GM12878 (cell line): ENCODE data around the gene SNAI3. TPM values are rescaled to one million over a fixed set of nuclear protein-coding genes. Genes with fewer than 3 reads are reported as not detected.

Experiments
- ATAC-seq: fragments of 200-7000 bp; cut with Tn5 transposase; 3 replicates; pipeline ENCODE4 v1.9.1; 2020; ENCODE audit warnings: mild to moderate bottlenecking, moderate library complexity
- BruUV-seq: library from RNA; stranded (reverse); fragments of 400-500 nt; replicated peaks from 2 replicates; lab custom pipeline; 2021; lab: Mats Ljungman, UMichigan
- CTCF ChIA-PET: fragments of 300-600 bp; sonication (Branson Sonifier 250); formaldehyde crosslinking; extraction: SDS; loops from one replicate; lab custom pipeline; 2021; ENCODE audit warnings: inconsistent platforms; lab: Yijun Ruan, JAX
- POLR2A ChIA-PET: fragments of 350-600 bp; formaldehyde crosslinking; extraction: SDS; loops from one replicate; lab custom pipeline; 2021; ENCODE audit warnings: inconsistent platforms; lab: Charles Lee
- RAD21 ChIA-PET: fragments of 300-600 bp; sonication (Branson Sonifier 250); formaldehyde crosslinking; loops from one replicate; lab custom pipeline; 2023; ENCODE audit warnings: antibody characterized with exemption; ENCODE audit not compliant: unreplicated experiment; lab: Charles Lee
- SMC1A ChIA-PET: fragments of 300-600 bp; sonication (Branson Sonifier 250); formaldehyde crosslinking; loops from one replicate; lab custom pipeline; 2023; ENCODE audit not compliant: unreplicated experiment, uncharacterized antibody; lab: Charles Lee
- DNase-seq: peaks from one replicate; pipeline ENCODE4 v3.0.0-alpha.2; 2011; ENCODE audit warnings: low read depth, low spot score
- FAIRE-seq: peaks from 3 replicates; lab custom pipeline; 2011; peaks lifted over from hg19 to GRCh38; lab: Jason Lieb, UNC
- H2AFZ ChIP-seq: 2 replicates; pipeline ENCODE4 v1.6.0; 2011; ENCODE audit warnings: low read depth, low read length, control low read depth; ENCODE audit not compliant: control insufficient read depth
- H3K27ac ChIP-seq: 2 replicates; pipeline ENCODE4 v1.5.1; 2011; ENCODE audit warnings: control low read depth; ENCODE audit not compliant: control insufficient read depth, insufficient read depth
- H3K27me3 ChIP-seq, 2 experiments: replicated peaks in 1 of 2; 2 replicates each; pipeline versions ENCODE4 v1.6.0 to v1.6.1; 2011; ENCODE audit warnings: low read length in 1 of 2; ENCODE audit not compliant: control insufficient read depth in 2 of 2, insufficient read depth in 2 of 2
- H3K36me3 ChIP-seq, 2 experiments: 2 replicates each; pipeline ENCODE4 v1.5.1; 2011; ENCODE audit warnings: low read length in 1 of 2; ENCODE audit not compliant: control insufficient read depth in 2 of 2, insufficient read depth in 2 of 2
- H3K4me1 ChIP-seq: 2 replicates; pipeline ENCODE4 v1.6.1; 2011; ENCODE audit warnings: mild to moderate bottlenecking, low read length, moderate library complexity, mixed read lengths; ENCODE audit not compliant: control insufficient read depth, insufficient read depth
- H3K4me2 ChIP-seq: 2 replicates; pipeline ENCODE4 v1.6.0; 2011; ENCODE audit warnings: control low read depth; ENCODE audit not compliant: control insufficient read depth, insufficient read depth
- H3K4me3 ChIP-seq: fragments of 200-600 bp; sonication (generic); 2 replicates; pipeline ENCODE4 v1.5.1; 2016
- H3K79me2 ChIP-seq: 2 replicates; pipeline ENCODE4 v1.6.0; 2011; ENCODE audit warnings: low read length; ENCODE audit not compliant: control insufficient read depth, insufficient read depth
- H3K9ac ChIP-seq: 2 replicates; pipeline ENCODE4 v1.8.0; 2011; ENCODE audit warnings: low read length, control low read depth, mixed read lengths; ENCODE audit not compliant: control insufficient read depth, insufficient read depth
- H3K9me3 ChIP-seq: replicated peaks from 3 replicates; pipeline ENCODE4 v1.5.1; 2011; ENCODE audit warnings: mild to moderate bottlenecking, low read length; ENCODE audit not compliant: control insufficient read depth, insufficient read depth
- H4K20me1 ChIP-seq: 2 replicates; pipeline ENCODE4 v1.6.0; 2011; ENCODE audit not compliant: control insufficient read depth, insufficient read depth
- CTCF ChIP-seq, 3 experiments: IDR thresholded peaks in 2 of 3; conservative IDR thresholded peaks in 1 of 3; 2 replicates each; pipeline ENCODE4 v1.5.1; 2011; ENCODE audit warnings: low read depth in 3 of 3, low read length in 3 of 3, mild to moderate bottlenecking in 3 of 3, control low read depth in 2 of 3, moderate library complexity in 2 of 3, inconsistent platforms in 1 of 3, mixed read lengths in 1 of 3; ENCODE audit not compliant: control insufficient read depth in 2 of 3, insufficient read depth in 1 of 3; ENCODE audit errors: extremely low read depth in 1 of 3
- CUX1 ChIP-seq: IDR thresholded peaks from 2 replicates; pipeline ENCODE4 v1.6.1; 2012; ENCODE audit warnings: improper control_type of control experiment, low read depth, low read length; ENCODE audit not compliant: insufficient replicate concordance
- GABPA ChIP-seq: IDR thresholded peaks from 2 replicates; pipeline ENCODE4 v1.6.1; 2014; ENCODE audit warnings: antibody characterized with exemption, low read depth, mild to moderate bottlenecking, inconsistent platforms
- HDAC2 ChIP-seq: fragments of 200-600 bp; sonication (generic); IDR thresholded peaks from 2 replicates; pipeline ENCODE4 v1.6.1; 2017
- NFYA ChIP-seq: IDR thresholded peaks from 2 replicates; pipeline ENCODE4 v1.6.1; 2011; ENCODE audit warnings: low read depth, mild to moderate bottlenecking, low read length, improper control_type of control experiment, borderline replicate concordance
- PRDM15 ChIP-seq: fragments of 450-650 bp; formaldehyde crosslinking; IDR thresholded peaks from 2 replicates; pipeline ENCODE4 v1.4.0; 2020; ENCODE audit warnings: mild to moderate bottlenecking, moderate library complexity
- RELB ChIP-seq: fragments of 450-650 bp; IDR thresholded peaks from 2 replicates; pipeline ENCODE4 v1.6.1; 2017; ENCODE audit warnings: low read depth, mild to moderate bottlenecking, moderate library complexity
- TBL1XR1 ChIP-seq: IDR thresholded peaks from 2 replicates; pipeline ENCODE4 v1.6.1; 2012; ENCODE audit warnings: low read depth, low read length, improper control_type of control experiment
- WGBS: methylation state at CpG from one replicate; pipeline ENCODE4 v1.1.6; 2016; ENCODE audit warnings: low lambda C conversion rate; ENCODE audit not compliant: insufficient replicate concordance, insufficient coverage; ENCODE audit errors: missing lambda C conversion rate; 5-methylcytosine and 5-hydroxymethylcytosine counted together
- in situ Hi-C: fragments of 300-500 bp; cut with MboI; formaldehyde crosslinking; loops from 9 replicates; pipeline ENCODE4 v1.14.3; 2018; ENCODE audit warnings: mixed read lengths
- intact Hi-C: fragments of 100-400 bp; cut with micrococcal nuclease; formaldehyde crosslinking; loops from one replicate; pipeline ENCODE4 v1.14.2; 2022; ENCODE audit not compliant: unreplicated experiment
- polyA plus RNA-seq, 11 experiments: library from polyadenylated mRNA; depleted of rRNA in 4 of 11; unstranded in 6 of 11; stranded (reverse) in 5 of 11; fragments of >200 nt; fragmentation: Nextera tagmentation in 4 of 11; fragmentation: Illumina TruSeq in 1 of 11; extraction: Ambion mirVana in 4 of 11; extraction: Trizol in 1 of 11; gene quantifications; 1 replicate in 1 of 11; 2 replicates in 10 of 11; pipeline versions ENCODE4 v1.2.1 to v1.2.3, GENCODE V29; 2011 to 2016; ENCODE audit warnings: inconsistent platforms in 2 of 11, missing spikeins in 2 of 11, low read depth in 1 of 11
- total RNA-seq, 4 experiments: library from RNA; depleted of rRNA in 3 of 4; stranded (reverse); fragments of >200 nt in 3 of 4; fragmentation: Illumina TruSeq in 1 of 4; extraction: Trizol in 1 of 4; gene quantifications; 2 replicates each; pipeline versions ENCODE4 v1.2.1 to v1.2.3, GENCODE V29; 2013 to 2021

Gene SNAI3
- total and polyA plus RNA-seq, 10 of the 15 experiments (the other 5 are each of a cell fraction or from before 2014, with no cell fraction given) = 0.21 to 7.4 (median 3.0) TPM

DNA sequence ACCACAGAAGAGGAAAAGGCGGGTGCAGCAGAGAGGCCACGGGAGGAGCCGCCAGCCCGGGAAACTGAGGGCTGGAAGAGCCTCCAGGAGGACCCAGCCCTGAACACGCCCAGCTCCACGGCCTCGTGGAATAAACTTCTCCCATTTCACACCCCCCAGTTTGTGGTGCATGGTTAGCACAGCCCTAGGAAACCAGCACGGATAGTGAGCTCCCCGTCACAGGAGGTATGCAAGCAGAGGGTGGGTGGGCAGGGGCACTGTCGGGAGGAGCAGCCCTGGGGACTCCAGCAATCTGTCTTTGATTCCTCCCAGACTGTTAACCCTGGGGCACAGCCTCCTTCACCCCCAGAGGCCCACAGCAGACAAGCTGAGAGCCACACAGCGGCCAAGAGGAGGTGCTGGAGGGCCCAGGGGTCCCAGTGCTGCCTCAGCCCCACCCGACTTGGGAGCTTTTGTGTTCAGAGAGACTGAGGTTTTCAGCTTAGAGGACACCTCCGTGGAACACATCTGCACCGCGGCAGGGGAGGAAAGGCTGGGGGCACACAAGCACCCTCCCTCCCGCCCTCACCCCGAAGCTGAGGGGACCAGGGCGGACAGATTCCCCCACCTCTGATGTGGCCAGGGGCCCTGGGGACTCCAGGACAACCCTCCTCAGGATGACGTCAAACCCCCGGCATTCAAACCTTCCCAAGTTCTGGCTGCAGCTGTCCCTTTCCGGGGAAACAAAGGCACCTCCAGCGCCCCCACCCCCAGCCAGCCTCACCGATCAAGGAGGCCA, 49.6 kb downstream of the SNAI3 start:
- H3K36me3 ChIP-seq = peaks cover 0 to 5% of the 10 kb centered on the region in 2 experiments; a peak in 2 of 4 replicates
- SMC1A ChIA-PET = interaction anchor here (0.8 to 1.1 kb wide), 3 partner anchors 24 to 45 kb away, joined by 3 to 4 read pairs (median 3); no protein-coding TSS in a partner anchor
- RAD21 ChIA-PET = interaction anchor here (0.8 to 1.5 kb wide), 5 partner anchors 13 to 67 kb away, joined by 3 to 6 read pairs (median 4); no protein-coding TSS in a partner anchor
- DNase-seq = no peak
- in situ Hi-C loops (no loop called here), intact Hi-C loops (no loop called here)
- no peak overlapping the region for H3K4me3 ChIP-seq
- POLR2A ChIA-PET = interaction anchor here (1.0 to 1.3 kb wide), 4 partner anchors 13 to 144 kb away, joined by 3 to 4 read pairs (median 4); no protein-coding TSS in a partner anchor
- no TSS peak for BruUV-seq
- H3K27ac ChIP-seq = no peak overlapping the region
- no peak overlapping the region for H3K4me2 ChIP-seq
- H3K4me1 ChIP-seq = peaks cover 31% of the 10 kb centered on the region
- peaks cover 13 to 18% of the 10 kb centered on the region in 2 experiments for H3K27me3 ChIP-seq
- no peak for ATAC-seq
- CTCF ChIA-PET = interaction anchor here (0.9 kb wide), 2 partner anchors 28 to 45 kb away, joined by 3 to 4 read pairs; no protein-coding TSS in a partner anchor
- WGBS = 67% methylated on average over 20 of the region's 23 CpGs
- no peak overlapping the region for H3K9ac ChIP-seq
- H2AFZ ChIP-seq = no peak overlapping the region
- FAIRE-seq = no peak
- H4K20me1 ChIP-seq = no peaks in the 10 kb centered on the region; the same call in 1 of the 2 replicates
- H3K9me3 ChIP-seq = no peaks in the 10 kb centered on the region; the same call in 2 of the 3 replicates
- no peaks in the 10 kb centered on the region for H3K79me2 ChIP-seq
- TF ChIP-seq GABPA (no peak), NFYA (no peak), HDAC2 (no peak), RELB (no peak), PRDM15 (CRISPR knock-in tag) (no peak), CUX1 (no peak), TBL1XR1 (no peak), CTCF (IDR thresholded peaks at IDR 0.05 in 2 of 3, conservative IDR thresholded peaks at IDR 0.05 in 1 of 3; ENCODE audit: control insufficient read depth in 2 of 3, extremely low read depth in 1 of 3, insufficient read depth in 1 of 3, low read depth in 3 of 3, low read length in 3 of 3) (no peak)
